IMR-90 (cell line): ENCODE results near the gene OPCML. TPM values are rescaled to one million over a fixed set of nuclear protein-coding genes. Genes with fewer than 3 reads are reported as not detected.

Source experiments
- ATAC-seq: fragments of 200-7000 bp; cut with Tn5 transposase; 2 replicates; pipeline ENCODE4 v1.9.1; 2020; ENCODE audit warnings: low read depth, mild to moderate bottlenecking, moderate library complexity
- BruUV-seq: library from RNA; stranded (reverse); fragments of 400-500 nt; replicated peaks from 2 replicates; lab custom pipeline; 2021; lab: Mats Ljungman, UMichigan
- CTCF ChIA-PET: fragments of 300-600 bp; formaldehyde crosslinking; extraction: SDS; loops from one replicate; lab custom pipeline; 2021; ENCODE audit warnings: antibody characterized with exemption; lab: Yijun Ruan, JAX
- POLR2A ChIA-PET: fragments of 300-600 bp; sonication (Branson Sonifier 250); formaldehyde crosslinking; loops from one replicate; lab custom pipeline; 2022; ENCODE audit warnings: antibody characterized with exemption; ENCODE audit not compliant: unreplicated experiment; lab: Charles Lee
- DNase-seq: peaks from one replicate; pipeline ENCODE4 v3.0.0; 2013
- H2AFZ ChIP-seq: replicated peaks from 2 replicates; pipeline ENCODE3; 2013; ENCODE audit warnings: low read length, mild to moderate bottlenecking; ENCODE audit not compliant: poor library complexity
- H2AK5ac ChIP-seq: 2 replicates; pipeline ENCODE4 v1.6.1; 2013; ENCODE audit warnings: low read depth, low read length, inconsistent platforms
- H2AK9ac ChIP-seq: replicated peaks from 2 replicates; pipeline ENCODE3; 2013; ENCODE audit warnings: mild to moderate bottlenecking, low read depth, low read length, moderate library complexity; ENCODE audit not compliant: poor library complexity
- H2BK120ac ChIP-seq: 2 replicates; pipeline ENCODE4 v1.6.1; 2013; ENCODE audit warnings: low read depth, low read length, inconsistent platforms
- H2BK15ac ChIP-seq: 3 replicates; pipeline ENCODE4 v1.6.1; 2013; ENCODE audit warnings: low read depth, low read length, inconsistent platforms
- H2BK20ac ChIP-seq: 2 replicates; pipeline ENCODE4 v1.6.1; 2013; ENCODE audit warnings: low read depth, mild to moderate bottlenecking, inconsistent platforms, low read length, moderate library complexity
- H2BK5ac ChIP-seq: 2 replicates; pipeline ENCODE4 v1.6.1; 2013; ENCODE audit warnings: mild to moderate bottlenecking, low read depth, low read length, inconsistent platforms; ENCODE audit not compliant: poor library complexity, severe bottlenecking
- H3K14ac ChIP-seq: replicated peaks from 2 replicates; pipeline ENCODE4 v1.6.1; 2013; ENCODE audit warnings: low read depth, low read length, inconsistent platforms
- H3K18ac ChIP-seq: 2 replicates; pipeline ENCODE4 v1.6.1; 2013; ENCODE audit warnings: low read depth, low read length, control low read depth
- H3K23ac ChIP-seq: 2 replicates; pipeline ENCODE4 v1.6.1; 2013; ENCODE audit warnings: low read depth, low read length, inconsistent platforms
- H3K27ac ChIP-seq: 2 replicates; pipeline ENCODE4 v1.5.1; 2013; ENCODE audit warnings: mild to moderate bottlenecking, control low read depth, low read length; ENCODE audit not compliant: insufficient read depth
- H3K27me3 ChIP-seq: 2 replicates; pipeline ENCODE4 v1.6.1; 2013; ENCODE audit warnings: low read length; ENCODE audit not compliant: control insufficient read depth, insufficient read depth
- H3K36me3 ChIP-seq: 2 replicates; pipeline ENCODE4 v1.6.1; 2013; ENCODE audit warnings: low read length, mixed read lengths; ENCODE audit not compliant: control insufficient read depth, insufficient read depth
- H3K4ac ChIP-seq: 2 replicates; pipeline ENCODE4 v1.6.1; 2013; ENCODE audit warnings: low read depth, low read length, inconsistent platforms
- H3K4me1 ChIP-seq: 2 replicates; pipeline ENCODE4 v1.6.1; 2013; ENCODE audit warnings: low read length, mixed read lengths; ENCODE audit not compliant: control insufficient read depth, insufficient read depth
- H3K4me2 ChIP-seq: 2 replicates; pipeline ENCODE4 v1.6.1; 2013; ENCODE audit warnings: low read depth, mild to moderate bottlenecking, control low read depth, low read length, moderate library complexity
- H3K4me3 ChIP-seq: 2 replicates; pipeline ENCODE4 v1.5.1; 2013; ENCODE audit warnings: low read depth, mild to moderate bottlenecking, control low read depth, low read length, moderate library complexity; ENCODE audit not compliant: insufficient read depth
- H3K56ac ChIP-seq: 2 replicates; pipeline ENCODE4 v1.6.1; 2013; ENCODE audit warnings: low read length, inconsistent platforms; ENCODE audit not compliant: insufficient read depth; ENCODE audit errors: extremely low read depth
- H3K79me1 ChIP-seq, 2 experiments: 2 replicates each; pipeline ENCODE4 v1.6.1; 2013; ENCODE audit warnings: low read length in 2 of 2, inconsistent platforms in 1 of 2, low read depth in 1 of 2
- H3K9ac ChIP-seq: 2 replicates; pipeline ENCODE4 v1.6.1; 2013; ENCODE audit warnings: low read depth, low read length, control low read depth
- H3K9me1 ChIP-seq: 2 replicates; pipeline ENCODE4 v1.6.1; 2013; ENCODE audit warnings: low read length, inconsistent platforms; ENCODE audit not compliant: insufficient read depth
- H3K9me3 ChIP-seq: 2 replicates; pipeline ENCODE4 v1.6.1; 2013; ENCODE audit warnings: low read length; ENCODE audit not compliant: control insufficient read depth, insufficient read depth
- H4K20me1 ChIP-seq: 2 replicates; pipeline ENCODE4 v1.6.1; 2013; ENCODE audit warnings: low read length, inconsistent platforms; ENCODE audit not compliant: insufficient read depth
- H4K5ac ChIP-seq: 2 replicates; pipeline ENCODE4 v1.6.1; 2013; ENCODE audit warnings: mild to moderate bottlenecking, low read depth, low read length, control low read depth
- H4K8ac ChIP-seq, 2 experiments: 2 replicates each; pipeline ENCODE4 v1.6.1; 2013; ENCODE audit warnings: low read depth in 2 of 2, low read length in 2 of 2, control low read depth in 1 of 2, inconsistent platforms in 1 of 2
- H4K91ac ChIP-seq: 2 replicates; pipeline ENCODE4 v1.6.1; 2013; ENCODE audit warnings: low read depth, low read length, inconsistent platforms; ENCODE audit not compliant: insufficient read depth
- BHLHE40 ChIP-seq: fragments of 150-350 bp; IDR thresholded peaks from 2 replicates; pipeline ENCODE4 v1.6.1; 2016; ENCODE audit warnings: mild to moderate bottlenecking, low read depth, low read length
- CEBPB ChIP-seq: IDR thresholded peaks from 2 replicates; pipeline ENCODE4 v1.6.1; 2012; ENCODE audit warnings: low read depth, low read length, improper control_type of control experiment
- CHD1 ChIP-seq: IDR thresholded peaks from 2 replicates; pipeline ENCODE4 v1.6.1; 2012; ENCODE audit warnings: low read depth, low read length, improper control_type of control experiment
- FOS ChIP-seq: fragments of 150-350 bp; IDR thresholded peaks from 2 replicates; pipeline ENCODE4 v1.6.1; 2016; ENCODE audit warnings: low read depth, low read length
- MAFK ChIP-seq: IDR thresholded peaks from 2 replicates; pipeline ENCODE4 v1.6.1; 2012; ENCODE audit warnings: low read depth, low read length, improper control_type of control experiment
- MAZ ChIP-seq: IDR thresholded peaks from 2 replicates; pipeline ENCODE4 v1.6.1; 2012; ENCODE audit warnings: low read depth, mild to moderate bottlenecking, low read length, improper control_type of control experiment, moderate library complexity, borderline replicate concordance
- MXI1 ChIP-seq: IDR thresholded peaks from 2 replicates; pipeline ENCODE4 v1.6.1; 2012; ENCODE audit warnings: low read depth, mild to moderate bottlenecking, low read length, moderate library complexity, borderline replicate concordance
- NFE2L2 ChIP-seq: fragments of 150-350 bp; IDR thresholded peaks from 2 replicates; pipeline ENCODE4 v1.6.1; 2016; ENCODE audit warnings: low read depth, mild to moderate bottlenecking, low read length
- POLR2A ChIP-seq: IDR thresholded peaks from 2 replicates; pipeline ENCODE4 v1.6.1; 2012; ENCODE audit warnings: mild to moderate bottlenecking, low read depth, low read length
- RAD21 ChIP-seq: IDR thresholded peaks from 2 replicates; pipeline ENCODE4 v1.6.1; 2012; ENCODE audit warnings: low read length, improper control_type of control experiment
- RCOR1 ChIP-seq: IDR thresholded peaks from 2 replicates; pipeline ENCODE4 v1.6.1; 2012; ENCODE audit warnings: mild to moderate bottlenecking, low read length, improper control_type of control experiment; ENCODE audit not compliant: insufficient replicate concordance
- RFX5 ChIP-seq: IDR thresholded peaks from 2 replicates; pipeline ENCODE4 v1.8.0; 2012; ENCODE audit warnings: low read depth, mild to moderate bottlenecking, low read length, moderate library complexity
- SMC3 ChIP-seq: fragments of 150-350 bp; IDR thresholded peaks from 2 replicates; pipeline ENCODE4 v1.6.1; 2016; ENCODE audit warnings: low read depth, mild to moderate bottlenecking, antibody characterized with exemption, low read length, moderate library complexity
- WGBS, 2 experiments: methylation state at CpG; one replicate each; pipeline versions ENCODE4 v1.1.5 to v1.1.7; 2013; ENCODE audit warnings: missing lambda C conversion rate in 2 of 2; ENCODE audit not compliant: insufficient read length in 1 of 2; ENCODE audit errors: extremely low coverage in 2 of 2; 5-methylcytosine and 5-hydroxymethylcytosine counted together
- dilution Hi-C: fragments of 300-500 bp; cut with HindIII; formaldehyde crosslinking; loops from one replicate; pipeline ENCODE4 v1.14.3; 2018; ENCODE audit warnings: low sequenced_read_pairs; ENCODE audit not compliant: unreplicated experiment
- in situ Hi-C: fragments of 300-500 bp; cut with MboI; formaldehyde crosslinking; loops from 3 replicates; pipeline ENCODE4 v1.14.3; 2019; ENCODE audit warnings: low sequenced_read_pairs, inconsistent platforms, mixed read lengths
- intact Hi-C: fragments of 100-400 bp; cut with micrococcal nuclease; formaldehyde crosslinking; loops from 2 replicates; pipeline ENCODE4 v1.10.0; 2022
- polyA plus RNA-seq, 3 experiments: library from polyadenylated mRNA; depleted of rRNA; stranded (reverse); fragments of >200 nt; gene quantifications; 2 replicates each; pipeline ENCODE4 v1.2.3, GENCODE V29; 2012; ENCODE audit warnings: low replicate concordance in 1 of 3
- total RNA-seq: library from RNA; depleted of rRNA; stranded (reverse); fragments of >200 nt; gene quantifications from 2 replicates; pipeline ENCODE4 v1.2.3, GENCODE V29; 2012
- TF ChIP-seq, protein P1 (sequence below): conservative IDR thresholded peaks from 2 replicates; pipeline ENCODE4 v1.5.1; 2012; ENCODE audit warnings: mild to moderate bottlenecking, low read depth, low read length, improper control_type of control experiment
- TF ChIP-seq, protein P2 (sequence below): fragments of 150-350 bp; IDR thresholded peaks from 2 replicates; pipeline ENCODE4 v1.6.1; 2016; ENCODE audit warnings: low read depth, mild to moderate bottlenecking, low read length, moderate library complexity, borderline replicate concordance
- TF ChIP-seq, protein P3 (sequence below): fragments of 150-350 bp; IDR thresholded peaks from 2 replicates; pipeline ENCODE4 v1.6.1; 2017; ENCODE audit warnings: mild to moderate bottlenecking, antibody characterized with exemption, low read length, low read depth

The OPCML gene
- total and polyA plus RNA-seq, 2 of the 4 experiments (the other 2 are of a cell fraction), result under 0.01 to 2.6 TPM

DNA sequence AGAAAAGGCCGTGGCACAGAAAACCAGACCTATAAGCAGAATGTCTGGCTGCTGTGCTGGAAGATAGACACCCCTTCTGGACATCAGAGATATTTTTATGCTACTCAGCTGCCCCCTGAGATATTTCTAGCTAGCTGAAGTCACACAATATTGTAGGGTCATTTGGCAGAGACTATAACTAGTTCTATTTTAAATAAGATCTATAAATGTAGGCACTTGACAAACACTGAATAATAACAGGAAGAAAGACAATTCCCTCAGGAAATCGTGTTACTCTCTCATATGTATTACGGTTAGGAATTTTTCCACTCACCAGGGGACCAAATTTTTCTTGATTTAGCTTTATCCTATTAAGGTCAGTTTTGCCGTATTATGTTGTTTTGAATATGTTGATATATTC, 845.4 kb downstream of the OPCML start:
- Histone ChIP-seq H3K23ac (no peak overlapping the region), H3K36me3 (no peaks in the 10 kb centered on the region), H2BK120ac (no peak overlapping the region), H3K9ac (no peak overlapping the region), H3K27me3 (no peaks in the 10 kb centered on the region), H2BK20ac (no peak overlapping the region), H2BK5ac (no peak overlapping the region), H3K4me2 (no peak overlapping the region), H3K14ac (no peak overlapping the region), H2BK15ac (no peak overlapping the region), H3K18ac (no peak overlapping the region), H3K4me1 (no peaks in the 10 kb centered on the region), H2AFZ (no peak overlapping the region), H3K4me3 (no peak overlapping the region), H2AK5ac (no peak overlapping the region), H4K8ac (no peak overlapping the region), H4K91ac (no peak overlapping the region), H4K20me1 (no peaks in the 10 kb centered on the region), H3K4ac (no peak overlapping the region), H3K9me1 (no peaks in the 10 kb centered on the region), H3K79me1 (no peaks in the 10 kb centered on the region), H3K27ac (no peak overlapping the region), H2AK9ac (no peak overlapping the region), H3K56ac (no peak overlapping the region), H4K5ac (no peak overlapping the region), H3K9me3 (no peaks in the 10 kb centered on the region)
- in situ Hi-C loops (no loop called here), intact Hi-C loops (no loop called here), dilution Hi-C loops (no loop called here)
- TF ChIP-seq RAD21 (no peak), CHD1 (no peak), MAFK (no peak), RCOR1 (no peak), BHLHE40 (no peak), RFX5 (no peak), MXI1 (no peak), MAZ (no peak), POLR2A (no peak), FOS (no peak), NFE2L2 (no peak), CEBPB (no peak), SMC3 (no peak)
- TF ChIP-seq, protein P1, sequence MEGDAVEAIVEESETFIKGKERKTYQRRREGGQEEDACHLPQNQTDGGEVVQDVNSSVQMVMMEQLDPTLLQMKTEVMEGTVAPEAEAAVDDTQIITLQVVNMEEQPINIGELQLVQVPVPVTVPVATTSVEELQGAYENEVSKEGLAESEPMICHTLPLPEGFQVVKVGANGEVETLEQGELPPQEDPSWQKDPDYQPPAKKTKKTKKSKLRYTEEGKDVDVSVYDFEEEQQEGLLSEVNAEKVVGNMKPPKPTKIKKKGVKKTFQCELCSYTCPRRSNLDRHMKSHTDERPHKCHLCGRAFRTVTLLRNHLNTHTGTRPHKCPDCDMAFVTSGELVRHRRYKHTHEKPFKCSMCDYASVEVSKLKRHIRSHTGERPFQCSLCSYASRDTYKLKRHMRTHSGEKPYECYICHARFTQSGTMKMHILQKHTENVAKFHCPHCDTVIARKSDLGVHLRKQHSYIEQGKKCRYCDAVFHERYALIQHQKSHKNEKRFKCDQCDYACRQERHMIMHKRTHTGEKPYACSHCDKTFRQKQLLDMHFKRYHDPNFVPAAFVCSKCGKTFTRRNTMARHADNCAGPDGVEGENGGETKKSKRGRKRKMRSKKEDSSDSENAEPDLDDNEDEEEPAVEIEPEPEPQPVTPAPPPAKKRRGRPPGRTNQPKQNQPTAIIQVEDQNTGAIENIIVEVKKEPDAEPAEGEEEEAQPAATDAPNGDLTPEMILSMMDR, result no peak
- TF ChIP-seq, protein P2, sequence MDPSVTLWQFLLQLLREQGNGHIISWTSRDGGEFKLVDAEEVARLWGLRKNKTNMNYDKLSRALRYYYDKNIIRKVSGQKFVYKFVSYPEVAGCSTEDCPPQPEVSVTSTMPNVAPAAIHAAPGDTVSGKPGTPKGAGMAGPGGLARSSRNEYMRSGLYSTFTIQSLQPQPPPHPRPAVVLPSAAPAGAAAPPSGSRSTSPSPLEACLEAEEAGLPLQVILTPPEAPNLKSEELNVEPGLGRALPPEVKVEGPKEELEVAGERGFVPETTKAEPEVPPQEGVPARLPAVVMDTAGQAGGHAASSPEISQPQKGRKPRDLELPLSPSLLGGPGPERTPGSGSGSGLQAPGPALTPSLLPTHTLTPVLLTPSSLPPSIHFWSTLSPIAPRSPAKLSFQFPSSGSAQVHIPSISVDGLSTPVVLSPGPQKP, result no peak
- TF ChIP-seq, protein P3, sequence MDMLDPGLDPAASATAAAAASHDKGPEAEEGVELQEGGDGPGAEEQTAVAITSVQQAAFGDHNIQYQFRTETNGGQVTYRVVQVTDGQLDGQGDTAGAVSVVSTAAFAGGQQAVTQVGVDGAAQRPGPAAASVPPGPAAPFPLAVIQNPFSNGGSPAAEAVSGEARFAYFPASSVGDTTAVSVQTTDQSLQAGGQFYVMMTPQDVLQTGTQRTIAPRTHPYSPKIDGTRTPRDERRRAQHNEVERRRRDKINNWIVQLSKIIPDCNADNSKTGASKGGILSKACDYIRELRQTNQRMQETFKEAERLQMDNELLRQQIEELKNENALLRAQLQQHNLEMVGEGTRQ, result no peak
- no TSS peak for BruUV-seq
- ATAC-seq, result no peak
- WGBS, 2 experiments, result no CpG with 5 or more reads among the region's 4 CpGs
- POLR2A ChIA-PET, result no interaction called here
- CTCF ChIA-PET, result no interaction called here
- DNase-seq, result no peak
